Measurements from ENCODE around the gene BCKDHA. TPM values are rescaled to one million over a fixed set of nuclear protein-coding genes. Genes with fewer than 3 reads are reported as not detected.

BCKDHA gene
- total and polyA plus RNA-seq, 9 of the 15 experiments (the other 6 are each of a cell fraction or from before 2014, with no cell fraction given) = 4.5 to 52.5 (median 14.1) TPM

GRCh38 chr19:41421314-41421713 lies 23.7 kb downstream of the BCKDHA start:
- POLR2A ChIA-PET = no interaction called here
- in situ Hi-C loops (cut with MboI) = no loop called here

GRCh38 chr19:41421973-41422372 lies 24.4 kb downstream of the BCKDHA start:
- Histone ChIP-seq H3K4me1 (replicated peaks in 1 of 2; ENCODE audit: control insufficient read depth in 2 of 2, insufficient read depth in 2 of 2, low read length in 2 of 2) (peaks cover 12 to 28% of the 10 kb centered on the region in 2 experiments), H3K4me3 (no peak overlapping the region), H2AFZ (ENCODE audit: low read depth, low read length) (no peak overlapping the region), H3K9me3 (replicated peaks; ENCODE audit: control insufficient read depth, insufficient read depth, low read depth, low read length) (no peaks in the 10 kb centered on the region), H3K9ac (ENCODE audit: insufficient read depth in 1 of 2, low read depth in 2 of 2, low read length in 2 of 2) (no peak overlapping the region; a peak in 1 of 4 replicates), H4K20me1 (replicated peaks; ENCODE audit: control insufficient read depth, insufficient read depth, low read length) (no peaks in the 10 kb centered on the region), H3K27ac (ENCODE audit: extremely low read depth, low read depth, low read length) (no peak overlapping the region), H3K4me2 (ENCODE audit: insufficient read depth, low read length) (no peak overlapping the region), H3K36me3 (ENCODE audit: control insufficient read depth, insufficient read depth, low read length) (peaks cover 47% of the 10 kb centered on the region; the same call in 2 of the 3 replicates), H3K9me1 (ENCODE audit: control insufficient read depth, insufficient read depth, low read length) (no peaks in the 10 kb centered on the region), H3K79me2 (ENCODE audit: control insufficient read depth, insufficient read depth, low read length) (no peaks in the 10 kb centered on the region; the same call in 2 of the 3 replicates), H3K27me3 (ENCODE audit: control insufficient read depth in 2 of 2, insufficient read depth in 2 of 2, low read length in 2 of 2) (no peaks in the 10 kb centered on the region)
- ATAC-seq (no peak), FAIRE-seq (no peak), DNase-seq (ENCODE audit: extremely low read depth in 1 of 4, low spot score in 3 of 4) (no peak)
- TF ChIP-seq POLR2G (IDR thresholded peaks at IDR 0.05; ENCODE audit: low read depth, low read length) (0 out of 2 replicates have a peak, but pooled peaks have one; percentile 32), DIDO1 (tag; IDR thresholded peaks at IDR 0.05; ENCODE audit: low read depth) (no peak)
- intact Hi-C loops (cut with micrococcal nuclease) = no loop called here
- 96% methylated on average over 15 of the region's 20 CpGs for WGBS (ENCODE audit: insufficient coverage, low coverage, missing lambda C conversion rate)
- in situ Hi-C loops (cut with MboI) = no loop called here
- ChIA-PET CTCF (ENCODE audit: low intra/inter-chr PET ratio) (no interaction called here), POLR2A (no interaction called here)
- no TSS peak for BruUV-seq (replicated peaks)

More at GRCh38 chr19:41421314-41421713, 23.7 kb downstream of the BCKDHA start:
- no peaks in the 10 kb centered on the region; the same call in 2 of the 3 replicates for H3K79me2 ChIP-seq (ENCODE audit: control insufficient read depth, insufficient read depth, low read length)
- no TSS peak for BruUV-seq (replicated peaks)
- no peak overlapping the region for H3K27ac ChIP-seq (ENCODE audit: extremely low read depth, low read depth, low read length)
- H3K4me3 ChIP-seq = no peak overlapping the region
- H3K27me3 ChIP-seq (ENCODE audit: control insufficient read depth in 2 of 2, insufficient read depth in 2 of 2, low read length in 2 of 2) = no peaks in the 10 kb centered on the region
- ATAC-seq (no peak), DNase-seq (ENCODE audit: extremely low read depth in 1 of 4, low spot score in 3 of 4) (no peak), FAIRE-seq (no peak)
- intact Hi-C loops (cut with micrococcal nuclease) = no loop called here
- H3K9me1 ChIP-seq (ENCODE audit: control insufficient read depth, insufficient read depth, low read length) = no peaks in the 10 kb centered on the region
- H3K4me1 ChIP-seq (replicated peaks in 1 of 2; ENCODE audit: control insufficient read depth in 2 of 2, insufficient read depth in 2 of 2, low read length in 2 of 2) = peaks cover 8 to 22% of the 10 kb centered on the region in 2 experiments
- no peaks in the 10 kb centered on the region for H4K20me1 ChIP-seq (replicated peaks; ENCODE audit: control insufficient read depth, insufficient read depth, low read length)
- H3K9me3 ChIP-seq (replicated peaks; ENCODE audit: control insufficient read depth, insufficient read depth, low read depth, low read length) = no peaks in the 10 kb centered on the region
- peaks cover 47% of the 10 kb centered on the region; the same call in 2 of the 3 replicates for H3K36me3 ChIP-seq (ENCODE audit: control insufficient read depth, insufficient read depth, low read length)
- CTCF ChIA-PET (ENCODE audit: low intra/inter-chr PET ratio) = no interaction called here
- H3K4me2 ChIP-seq (ENCODE audit: insufficient read depth, low read length) = no peak overlapping the region
- H2AFZ ChIP-seq (ENCODE audit: low read depth, low read length) = no peak overlapping the region
- peak; percentile 30; the same call in 1 of the 2 replicates for TF ChIP-seq POLR2G (IDR thresholded peaks at IDR 0.05; ENCODE audit: low read depth, low read length)
- TF ChIP-seq ZNF354B (CRISPR knock-in tag; IDR thresholded peaks at IDR 0.05) = no peak
- H3K9ac ChIP-seq (ENCODE audit: insufficient read depth in 1 of 2, low read depth in 2 of 2, low read length in 2 of 2) = no peak overlapping the region
- 74% methylated on average over 5 of the region's 6 CpGs for WGBS (ENCODE audit: insufficient coverage, low coverage, missing lambda C conversion rate)

Data from K562 (cell line).